NCI-H128 (cell line): ENCODE measurements around the gene TRMT11.
"Not testable (repeated sequence)": the region's sequence is repeated elsewhere in the genome, so short reads cannot be mapped to it uniquely, and the experiment has no call there.

Experiments used
- DNase-seq: peaks from one replicate; lab custom pipeline; 2025; ENCODE audit not compliant: unreplicated experiment; lab: John Stamatoyannopoulos, UW

TRMT11 gene

GRCh38 chr6:126041516-126041915, 55.2 kb downstream of the TRMT11 start:
- DNase-seq: no peak

- DNase-seq: no peak
Measured at GRCh38 chr6:126042001-126042419, 55.7 kb downstream of the TRMT11 start.

GRCh38 chr6:126047648-126048047, 61.3 kb downstream of the TRMT11 start:
- DNase-seq: no peak

- DNase-seq: no peak
Measured at GRCh38 chr6:126048635-126049034, 62.3 kb downstream of the TRMT11 start.

- no peak for DNase-seq
Measured at GRCh38 chr6:126050795-126051194, 64.5 kb downstream of the TRMT11 start.

GRCh38 chr6:126051791-126052190, 65.5 kb downstream of the TRMT11 start:
- DNase-seq: no peak

- no peak for DNase-seq
Measured at GRCh38 chr6:126052485-126052884, 66.1 kb downstream of the TRMT11 start.

- no peak for DNase-seq
Measured at GRCh38 chr6:126054258-126054702, 67.9 kb downstream of the TRMT11 start.

GRCh38 chr6:126054802-126055201, 68.5 kb downstream of the TRMT11 start:
- no peak for DNase-seq

- no peak for DNase-seq
Measured at GRCh38 chr6:126055449-126055848, 69.1 kb downstream of the TRMT11 start.

GRCh38 chr6:126056355-126057004, 70.1 kb downstream of the TRMT11 start:
- DNase-seq: no peak

- DNase-seq: not testable (repeated sequence)
Measured at GRCh38 chr6:126058085-126058484, 71.7 kb downstream of the TRMT11 start.

- DNase-seq: no peak
Measured at GRCh38 chr6:126060400-126060799, 74.1 kb downstream of the TRMT11 start.

- DNase-seq: no peak
Measured at GRCh38 chr6:126063512-126064146, 77.3 kb downstream of the TRMT11 start.

GRCh38 chr6:126064257-126064747, 78.0 kb downstream of the TRMT11 start:
- DNase-seq: no peak

- no peak for DNase-seq
Measured at GRCh38 chr6:126064748-126065401, 78.5 kb downstream of the TRMT11 start.

- DNase-seq: no peak
Measured at GRCh38 chr6:126066053-126067048, 80.0 kb downstream of the TRMT11 start.

- DNase-seq: no peak
Measured at GRCh38 chr6:126067073-126067472, 80.7 kb downstream of the TRMT11 start.

- DNase-seq: no peak
Measured at GRCh38 chr6:126069449-126069848, 83.1 kb downstream of the TRMT11 start.

- no peak for DNase-seq
Measured at GRCh38 chr6:126071000-126071647, 84.8 kb downstream of the TRMT11 start.
